Psoas muscle (tissue), 8 donors: ENCODE data around the gene SUV39H1. TPM values are rescaled to one million over a fixed set of nuclear protein-coding genes. Genes with fewer than 3 reads are reported as not detected.

ENCODE experiments used
- ATAC-seq, 4 donors: fragments of 200-7000 bp; cut with Tn5 transposase; one replicate each; pipeline ENCODE4 v1.9.1; 2020; ENCODE audit warnings: moderate library complexity in 3 of 4, mild to moderate bottlenecking in 2 of 4
- DNase-seq, 2 donors: peaks; one replicate each; pipeline ENCODE4 v3.0.0-alpha.2; 2020
- H3K27ac ChIP-seq: fragments of 200-600 bp; one replicate; pipeline ENCODE4 v1.8.0; 2022
- H3K27me3 ChIP-seq, 3 donors: fragments of 200-600 bp in 1 of 3; one replicate each; pipeline versions ENCODE4 v1.6.1 to v1.8.0; 2013 to 2022; ENCODE audit warnings: low read length in 2 of 3, mild to moderate bottlenecking in 2 of 3, moderate library complexity in 1 of 3; ENCODE audit not compliant: insufficient read depth in 3 of 3
- H3K36me3 ChIP-seq, 2 donors: fragments of 200-600 bp in 1 of 2; one replicate each; pipeline versions ENCODE4 v1.6.1 to v1.8.0; 2013 to 2022; ENCODE audit warnings: low read depth in 1 of 2, mild to moderate bottlenecking in 1 of 2, moderate library complexity in 1 of 2; ENCODE audit not compliant: insufficient read depth in 1 of 2
- H3K4me1 ChIP-seq: fragments of 200-600 bp; one replicate; pipeline ENCODE4 v1.8.0; 2022
- H3K4me3 ChIP-seq: fragments of 200-600 bp; one replicate; pipeline ENCODE4 v1.8.0; 2022; ENCODE audit warnings: mild to moderate bottlenecking
- H3K9me3 ChIP-seq: fragments of 200-600 bp; one replicate; pipeline ENCODE4 v1.8.0; 2022
- CTCF ChIP-seq: fragments of 200-600 bp; IDR thresholded peaks from one replicate; pipeline ENCODE4 v1.8.0; 2022; ENCODE audit warnings: antibody characterized with exemption
- WGBS, 3 donors: extraction: QIAGEN DNeasy Blood & Tissue Kit; methylation state at CpG; one replicate each; pipeline versions ENCODE4 v1.1.6 to v1.1.7; 2013; 5-methylcytosine and 5-hydroxymethylcytosine counted together
- intact Hi-C, 2 donors: fragments of 100-400 bp; cut with DNase I; formaldehyde crosslinking; loops; one replicate each; pipeline versions ENCODE4 v1.11.0 to v1.14.2; 2022
- polyA plus RNA-seq, 3 donors: library from polyadenylated mRNA; stranded (reverse); fragments of 200-250 nt; gene quantifications; one replicate each; pipeline ENCODE4 v1.2.3, GENCODE V29; 2013
- total RNA-seq, 4 donors: library from RNA; stranded (reverse); fragmentation: NEBNext Ultra II Directional in 2 of 4; extraction: Animal tissue kit (Norgen Biotek cat#: 25700) in 2 of 4; gene quantifications; one replicate each; pipeline versions ENCODE4 v1.2.1 to v1.2.4, GENCODE V29; 2021 to 2023
- donor health status: healthy with polysubstance abuse.
- donor health status: DM: no; HTN: no; CAD: no; lungs with moderate emphysema.
- donor health status: Bipolar disorder and iron deficiency.
- donor health status: healthy.
- donor health status: DM: yes; HTN: yes; CAD: no.
- donor health status: DM: no; HTN: no; CAD: no.
- donor health status: DM: no; HTN: no; CAD: no.
- donor health status: DM: yes; HTN: yes; CAD: no.

SUV39H1 gene
- total and polyA plus RNA-seq, 7 donors: 1.9 to 3.6 (median 2.8) TPM

- no peaks in the 10 kb centered on the region for H3K9me3 ChIP-seq
- WGBS, 3 donors: 78 to 92% (median 90%) methylated on average over 3 of the region's 3 CpGs
- H3K4me1 ChIP-seq: no peaks in the 10 kb centered on the region
- no peak overlapping the region for H3K4me3 ChIP-seq
- H3K27ac ChIP-seq: no peak overlapping the region
- DNase-seq (no peak), ATAC-seq (no peak)
- peaks cover 0 to 17% of the 10 kb centered on the region in 2 donors for H3K36me3 ChIP-seq
- H3K27me3 ChIP-seq: no peaks in the 10 kb centered on the region
- intact Hi-C loops: no loop called here
- no peak for TF ChIP-seq CTCF
Measured at GRCh38 chrX:48700951-48701653, 4.6 kb downstream of the SUV39H1 start.

GRCh38 chrX:48702032-48702431 lies 5.5 kb downstream of the SUV39H1 start:
- Histone ChIP-seq H3K9me3 (no peaks in the 10 kb centered on the region), H3K36me3 (peaks cover 0 to 17% of the 10 kb centered on the region in 2 donors), H3K27ac (no peak overlapping the region), H3K4me3 (no peak overlapping the region), H3K4me1 (no peaks in the 10 kb centered on the region), H3K27me3 (no peaks in the 10 kb centered on the region)
- ATAC-seq: no peak
- DNase-seq: no peak
- intact Hi-C loops: no loop called here
- TF ChIP-seq CTCF: no peak
- 61 to 86% (median 80%) methylated on average over 2 of the region's 2 CpGs for WGBS, 3 donors

GRCh38 chrX:48702716-48703115 lies 6.2 kb downstream of the SUV39H1 start:
- H3K27me3 ChIP-seq: peaks cover 0 to under 1% (median 0%) of the 10 kb centered on the region in 3 donors
- peaks cover 0 to 17% of the 10 kb centered on the region in 2 donors for H3K36me3 ChIP-seq
- H3K27ac ChIP-seq: no peak overlapping the region
- no peak overlapping the region for H3K4me3 ChIP-seq
- no peak for TF ChIP-seq CTCF
- ATAC-seq (no peak), DNase-seq (no peak)
- no peaks in the 10 kb centered on the region for H3K9me3 ChIP-seq
- intact Hi-C loops: no loop called here
- 65 to 90% (median 79%) methylated on average over 4 of the region's 4 CpGs for WGBS, 3 donors
- H3K4me1 ChIP-seq: no peaks in the 10 kb centered on the region

- ATAC-seq: no peak
Measured at GRCh38 chrX:48703228-48703627, 6.7 kb downstream of the SUV39H1 start.

More at GRCh38 chrX:48703228-48703627, 6.7 kb downstream of the SUV39H1 start:
- intact Hi-C loops: no loop called here
- Histone ChIP-seq H3K4me1 (no peaks in the 10 kb centered on the region), H3K36me3 (peaks cover 0 to 17% of the 10 kb centered on the region in 2 donors), H3K27me3 (peaks cover 0 to 5% (median 0%) of the 10 kb centered on the region in 3 donors), H3K27ac (no peak overlapping the region), H3K9me3 (no peaks in the 10 kb centered on the region), H3K4me3 (no peak overlapping the region)
- no peak for DNase-seq
- 65 to 82% (median 81%) methylated on average over 7 of the region's 7 CpGs for WGBS, 3 donors
- TF ChIP-seq CTCF: no peak
